K562 (cell line): ENCODE measurements around the gene ATP9B. TPM values are rescaled to one million over a fixed set of nuclear protein-coding genes. Genes with fewer than 3 reads are reported as not detected.

Source experiments
- ARHGAP35 ChIP-seq: fragments of 450-650 bp; IDR thresholded peaks from 2 replicates; pipeline ENCODE4 v1.6.1; 2018; ENCODE audit not compliant: partially characterized antibody
- BRF1 ChIP-seq: IDR thresholded peaks from 3 replicates; pipeline ENCODE4 v1.6.1; 2011; ENCODE audit warnings: borderline replicate concordance, mild to moderate bottlenecking; ENCODE audit not compliant: insufficient read length; ENCODE audit errors: extremely low read depth
- CGGBP1 ChIP-seq: fragments of 250-450 bp; sonication (Bioruptor Pico); IDR thresholded peaks from 2 replicates; pipeline ENCODE4 v1.9.0; 2021; ENCODE audit warnings: mild to moderate bottlenecking
- CLOCK ChIP-seq: fragments of 250-450 bp; sonication (Bioruptor Pico); IDR thresholded peaks from 2 replicates; pipeline ENCODE4 v1.4.0; 2020; ENCODE audit warnings: mild to moderate bottlenecking, moderate library complexity, borderline replicate concordance
- FOXM1 ChIP-seq, 2 experiments: fragments of 450-650 bp in 1 of 2; sonication (generic) in 1 of 2; formaldehyde crosslinking in 1 of 2; IDR thresholded peaks; 2 replicates each; pipeline versions ENCODE4 v1.6.1 to v1.9.0; 2017 to 2022; ENCODE audit warnings: low read depth in 2 of 2, mild to moderate bottlenecking in 2 of 2, missing genetic modification reagents in 1 of 2, moderate library complexity in 1 of 2
- GATAD2B ChIP-seq: fragments of 450-650 bp; IDR thresholded peaks from 2 replicates; pipeline ENCODE4 v1.6.1; 2017; ENCODE audit warnings: mild to moderate bottlenecking, borderline replicate concordance
- GTF3C2 ChIP-seq: IDR thresholded peaks from 3 replicates; pipeline ENCODE4 v1.6.1; 2011; ENCODE audit warnings: borderline replicate concordance, mild to moderate bottlenecking, moderate library complexity; ENCODE audit not compliant: insufficient read length; ENCODE audit errors: extremely low read depth
- SAFB2 ChIP-seq: fragments of 200-400 bp; formaldehyde crosslinking; IDR thresholded peaks from 2 replicates; pipeline ENCODE4 v1.6.1; 2018; ENCODE audit warnings: borderline replicate concordance, low read length, low read depth, moderate library complexity; ENCODE audit not compliant: severe bottlenecking
- USF2 ChIP-seq: sonication (generic); formaldehyde crosslinking; IDR thresholded peaks from 2 replicates; pipeline ENCODE4 v1.5.0; 2020; ENCODE audit warnings: missing genetic modification reagents
- ZC3H8 ChIP-seq: fragments of 450-650 bp; IDR thresholded peaks from 2 replicates; pipeline ENCODE4 v1.6.1; 2017
- ZNF561 ChIP-seq: fragments of 450-650 bp; formaldehyde crosslinking; conservative IDR thresholded peaks from 2 replicates; pipeline ENCODE4 v1.4.0; 2020; ENCODE audit warnings: mild to moderate bottlenecking, moderate library complexity
- ZNF707 ChIP-seq: fragments of 250-450 bp; sonication (Bioruptor Pico); conservative IDR thresholded peaks from 2 replicates; pipeline ENCODE4 v1.8.0; 2022; ENCODE audit warnings: inconsistent platforms, mild to moderate bottlenecking, moderate library complexity
- ZNF717 ChIP-seq: fragments of 250-450 bp; sonication (Bioruptor Pico); IDR thresholded peaks from 2 replicates; pipeline ENCODE4 v1.5.0; 2021
- polyA plus RNA-seq, 8 experiments: library from polyadenylated mRNA; depleted of rRNA in 4 of 8; stranded (reverse) in 5 of 8; unstranded in 3 of 8; fragments of >200 nt; fragmentation: Nextera tagmentation in 2 of 8; fragmentation: Illumina TruSeq in 1 of 8; extraction: Ambion mirVana in 2 of 8; extraction: Trizol in 1 of 8; gene quantifications; 2 replicates each; pipeline versions ENCODE4 v1.2.1 to v1.2.3, GENCODE V29; 2011 to 2014; ENCODE audit warnings: inconsistent platforms in 1 of 8, missing spikeins in 1 of 8
- total RNA-seq, 7 experiments: library from RNA; depleted of rRNA in 6 of 7; stranded (reverse); fragments of >200 nt in 6 of 7; fragmentation: Illumina TruSeq in 2 of 7; extraction: Trizol in 2 of 7; gene quantifications; 2 replicates each; pipeline versions ENCODE4 v1.2.1 to v1.2.3, GENCODE V29; 2011 to 2021; ENCODE audit warnings: low replicate concordance in 1 of 7
- TF ChIP-seq, protein P1 (sequence below): IDR thresholded peaks from 2 replicates; pipeline ENCODE4 v1.6.1; 2014; ENCODE audit warnings: antibody characterized with exemption

The ATP9B gene
- total and polyA plus RNA-seq, 9 of the 15 experiments (the other 6 are each of a cell fraction or from before 2014, with no cell fraction given) = 0.66 to 13.2 (median 7.9) TPM

DNA sequence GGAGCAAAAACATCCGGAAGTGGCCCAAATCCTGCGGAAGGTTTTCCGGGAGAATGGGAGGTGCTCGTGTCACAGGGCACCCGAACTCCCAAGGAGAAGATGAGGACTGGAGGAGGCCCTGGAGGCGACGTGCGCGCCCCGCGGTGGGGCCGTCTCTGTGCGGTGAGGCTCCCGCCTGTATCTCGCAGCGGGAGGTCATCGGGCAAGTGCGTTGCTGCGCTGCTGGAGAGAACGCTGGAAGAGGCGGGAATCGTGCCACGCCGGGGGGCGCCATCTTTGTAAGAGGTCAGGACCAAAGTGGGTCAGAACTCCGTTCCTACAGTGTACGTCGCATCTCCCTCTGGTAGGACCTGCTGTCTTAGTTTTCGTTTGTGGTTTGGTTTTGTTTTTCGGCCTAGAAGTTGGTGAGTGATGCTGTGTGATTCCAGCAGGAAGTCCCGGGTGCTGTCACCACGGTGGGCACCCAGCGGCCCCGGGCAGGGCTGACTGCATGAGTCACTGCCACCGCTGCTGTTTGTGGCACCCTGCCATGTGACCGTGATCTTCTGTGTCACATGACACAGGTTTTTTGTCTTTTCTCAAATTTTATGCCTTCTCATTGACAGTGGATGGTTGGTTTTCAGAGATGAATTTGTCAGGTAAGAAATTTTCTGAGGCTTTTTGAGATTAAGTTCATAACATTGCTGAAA lies 21.5 kb upstream of the ATP9B start (continued):
- TF ChIP-seq GTF3C2 (no peak), ZNF717 (CRISPR knock-in tag) (no peak), CLOCK (no peak), CGGBP1 (CRISPR knock-in tag) (no peak), ARHGAP35 (no peak), USF2 (CRISPR knock-in tag) (peak; percentile 22; the same call in 1 of the 2 replicates), FOXM1 (IDR thresholded peaks at IDR 0.05; ENCODE audit: low read depth) (no peak), FOXM1 (CRISPR knock-in tag; IDR thresholded peaks at IDR 0.05; ENCODE audit: low read depth) (no peak), ZNF707 (CRISPR knock-in tag) (no peak), GATAD2B (no peak), BRF1 (no peak), ZNF561 (no peak), ZC3H8 (no peak), SAFB2 (no peak)
- TF ChIP-seq, protein P1, sequence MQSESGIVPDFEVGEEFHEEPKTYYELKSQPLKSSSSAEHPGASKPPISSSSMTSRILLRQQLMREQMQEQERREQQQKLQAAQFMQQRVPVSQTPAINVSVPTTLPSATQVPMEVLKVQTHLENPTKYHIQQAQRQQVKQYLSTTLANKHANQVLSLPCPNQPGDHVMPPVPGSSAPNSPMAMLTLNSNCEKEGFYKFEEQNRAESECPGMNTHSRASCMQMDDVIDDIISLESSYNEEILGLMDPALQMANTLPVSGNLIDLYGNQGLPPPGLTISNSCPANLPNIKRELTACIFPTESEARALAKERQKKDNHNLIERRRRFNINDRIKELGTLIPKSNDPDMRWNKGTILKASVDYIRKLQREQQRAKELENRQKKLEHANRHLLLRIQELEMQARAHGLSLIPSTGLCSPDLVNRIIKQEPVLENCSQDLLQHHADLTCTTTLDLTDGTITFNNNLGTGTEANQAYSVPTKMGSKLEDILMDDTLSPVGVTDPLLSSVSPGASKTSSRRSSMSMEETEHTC = no peak
